K562 (cell line): ENCODE data around the gene WBP2NL. TPM values are rescaled to one million over a fixed set of nuclear protein-coding genes. Genes with fewer than 3 reads are reported as not detected.

Experiments
- ATAC-seq: fragments of 200-7000 bp; cut with Tn5 transposase; 3 replicates; pipeline ENCODE4 v1.9.1; 2020; ENCODE audit warnings: moderate library complexity
- BruUV-seq: library from RNA; stranded (reverse); fragments of 400-500 nt; replicated peaks from 2 replicates; lab custom pipeline; 2021; lab: Mats Ljungman, UMichigan
- CTCF ChIA-PET: fragments of 300-600 bp; formaldehyde crosslinking; extraction: SDS; loops from one replicate; lab custom pipeline; 2021; ENCODE audit warnings: low intra/inter-chr PET ratio; lab: Yijun Ruan, JAX
- POLR2A ChIA-PET: fragments of 300-600, 350-650 bp; sonication (Branson Sonifier 250); formaldehyde crosslinking; extraction: SDS; loops from one replicate; lab custom pipeline; 2021; ENCODE audit warnings: antibody characterized with exemption, inconsistent platforms; lab: Yijun Ruan, JAX
- DNase-seq, 4 experiments: peaks; one replicate each; pipeline versions ENCODE4 v3.0.0 to v3.0.0-alpha.2; 2011 to 2018; ENCODE audit warnings: low spot score in 3 of 4, mixed read lengths in 3 of 4; ENCODE audit errors: extremely low read depth in 1 of 4
- FAIRE-seq: peaks from 2 replicates; lab custom pipeline; 2011; peaks lifted over from hg19 to GRCh38; lab: Jason Lieb, UNC
- H2AFZ ChIP-seq: 2 replicates; pipeline ENCODE4 v1.6.0; 2011; ENCODE audit warnings: low read depth, low read length, control low read depth, inconsistent platforms
- H3K27ac ChIP-seq: fragments of 200-600 bp; 3 replicates; pipeline ENCODE4 v1.8.0; 2011; ENCODE audit warnings: low read depth, mild to moderate bottlenecking, control low read depth, inconsistent platforms, low read length, moderate library complexity, mixed read lengths; ENCODE audit errors: extremely low read depth
- H3K27me3 ChIP-seq, 2 experiments: fragments of 300-600 bp in 1 of 2; 2 replicates in 1 of 2; 3 replicates in 1 of 2; pipeline versions ENCODE4 v1.6.0 to v1.8.0; 2011; ENCODE audit warnings: inconsistent platforms in 2 of 2, low read length in 2 of 2, mild to moderate bottlenecking in 1 of 2, mixed read lengths in 1 of 2, moderate library complexity in 1 of 2; ENCODE audit not compliant: control insufficient read depth in 2 of 2, insufficient read depth in 2 of 2
- H3K36me3 ChIP-seq: fragments of 300-600 bp; 3 replicates; pipeline ENCODE4 v1.8.0; 2011; ENCODE audit warnings: mild to moderate bottlenecking, low read length, inconsistent platforms; ENCODE audit not compliant: control insufficient read depth, insufficient read depth
- H3K4me1 ChIP-seq, 2 experiments: fragments of 200-600 bp in 1 of 2; replicated peaks in 1 of 2; 2 replicates in 1 of 2; 3 replicates in 1 of 2; pipeline versions ENCODE4 v1.5.1 to v1.8.0; 2011; ENCODE audit warnings: inconsistent platforms in 2 of 2, low read length in 2 of 2, mild to moderate bottlenecking in 1 of 2, mixed read lengths in 1 of 2, moderate library complexity in 1 of 2; ENCODE audit not compliant: control insufficient read depth in 2 of 2, insufficient read depth in 2 of 2
- H3K4me2 ChIP-seq: 2 replicates; pipeline ENCODE4 v1.6.1; 2011; ENCODE audit warnings: low read length, control low read depth, inconsistent platforms, mixed read lengths; ENCODE audit not compliant: insufficient read depth
- H3K4me3 ChIP-seq: fragments of 200-600 bp; sonication (generic), shearing (Covaris generic); 2 replicates; pipeline ENCODE4 v1.5.1; 2016; ENCODE audit warnings: control low read depth, inconsistent platforms
- H3K79me2 ChIP-seq: fragments of 200-600 bp; 3 replicates; pipeline ENCODE4 v1.8.0; 2011; ENCODE audit warnings: low read length, inconsistent platforms; ENCODE audit not compliant: control insufficient read depth, insufficient read depth
- H3K9ac ChIP-seq, 2 experiments: 2 replicates each; pipeline versions ENCODE4 v1.6.0 to v1.6.1; 2011; ENCODE audit warnings: low read depth in 2 of 2, low read length in 2 of 2, control low read depth in 1 of 2, inconsistent platforms in 1 of 2, mild to moderate bottlenecking in 1 of 2, mixed read lengths in 1 of 2; ENCODE audit not compliant: insufficient read depth in 1 of 2
- H3K9me1 ChIP-seq: one replicate; pipeline ENCODE4 v1.6.0; 2011; ENCODE audit warnings: inconsistent platforms, mild to moderate bottlenecking, low read length, moderate library complexity; ENCODE audit not compliant: control insufficient read depth, insufficient read depth
- H3K9me3 ChIP-seq: replicated peaks from 2 replicates; pipeline ENCODE4 v1.5.1; 2011; ENCODE audit warnings: low read depth, low read length, inconsistent platforms; ENCODE audit not compliant: control insufficient read depth, insufficient read depth
- H4K20me1 ChIP-seq: replicated peaks from 2 replicates; pipeline ENCODE4 v1.6.1; 2011; ENCODE audit warnings: low read length, inconsistent platforms, mixed read lengths; ENCODE audit not compliant: control insufficient read depth, insufficient read depth
- DEAF1 ChIP-seq: fragments of 450-650 bp; formaldehyde crosslinking; IDR thresholded peaks from 2 replicates; pipeline ENCODE4 v1.4.0; 2020; ENCODE audit warnings: mild to moderate bottlenecking, moderate library complexity
- HMGXB4 ChIP-seq: sonication (generic); formaldehyde crosslinking; IDR thresholded peaks from 2 replicates; pipeline ENCODE4 v1.8.1; 2023; ENCODE audit warnings: mild to moderate bottlenecking, missing genetic modification reagents
- KAT2B ChIP-seq: IDR thresholded peaks from one replicate; pipeline ENCODE4 v1.6.1; 2012; ENCODE audit warnings: low read depth, mild to moderate bottlenecking, control low read depth, inconsistent platforms, low read length, moderate library complexity
- LCOR ChIP-seq: sonication (generic); formaldehyde crosslinking; IDR thresholded peaks from 2 replicates; pipeline ENCODE4 v1.8.0; 2022; ENCODE audit warnings: mild to moderate bottlenecking, missing genetic modification reagents
- MAFK ChIP-seq: IDR thresholded peaks from 2 replicates; pipeline ENCODE4 v1.6.1; 2011; ENCODE audit warnings: low read length, improper control_type of control experiment
- MEF2A ChIP-seq: IDR thresholded peaks from 2 replicates; pipeline ENCODE4 v1.6.1; 2011; ENCODE audit warnings: low read depth, mild to moderate bottlenecking, low read length, moderate library complexity; ENCODE audit not compliant: control insufficient read depth
- PHB ChIP-seq: fragments of 250-450 bp; sonication (Bioruptor Pico); IDR thresholded peaks from 2 replicates; pipeline ENCODE4 v1.5.0; 2021
- PRDM10 ChIP-seq: fragments of 450-650 bp; IDR thresholded peaks from 2 replicates; pipeline ENCODE4 v1.6.1; 2018; ENCODE audit not compliant: partially characterized antibody
- RBM25 ChIP-seq: fragments of 200-400 bp; formaldehyde crosslinking; IDR thresholded peaks from 2 replicates; pipeline ENCODE4 v1.6.1; 2018; ENCODE audit warnings: low read length, low read depth, moderate library complexity; ENCODE audit not compliant: severe bottlenecking
- TRIM24 ChIP-seq, 2 experiments: fragments of 450-650 bp; IDR thresholded peaks; 2 replicates each; pipeline ENCODE4 v1.6.1; 2016
- ZNF512 ChIP-seq: IDR thresholded peaks from 2 replicates; pipeline ENCODE4 v1.6.1; 2016; ENCODE audit warnings: missing genetic modification characterization, missing compliant biosample characterization
- WGBS: fragments of 100-300 bp; shearing (Covaris generic); methylation state at CpG from one replicate; pipeline ENCODE4 v1.1.6; 2016; ENCODE audit warnings: low coverage, mixed read lengths; ENCODE audit not compliant: insufficient coverage; ENCODE audit errors: missing lambda C conversion rate; 5-methylcytosine and 5-hydroxymethylcytosine counted together
- in situ Hi-C: fragments of 300-500 bp; cut with MboI; formaldehyde crosslinking; loops from 4 replicates; pipeline ENCODE4 v1.15.0; 2018; ENCODE audit warnings: inconsistent platforms, mixed read lengths
- intact Hi-C: fragments of 100-400 bp; cut with micrococcal nuclease; formaldehyde crosslinking; loops from 2 replicates; pipeline ENCODE4 v1.14.2; 2022
- polyA plus RNA-seq, 8 experiments: library from polyadenylated mRNA; depleted of rRNA in 4 of 8; stranded (reverse) in 5 of 8; unstranded in 3 of 8; fragments of >200 nt; fragmentation: Nextera tagmentation in 2 of 8; fragmentation: Illumina TruSeq in 1 of 8; extraction: Ambion mirVana in 2 of 8; extraction: Trizol in 1 of 8; gene quantifications; 2 replicates each; pipeline versions ENCODE4 v1.2.1 to v1.2.3, GENCODE V29; 2011 to 2014; ENCODE audit warnings: inconsistent platforms in 1 of 8, missing spikeins in 1 of 8
- total RNA-seq, 7 experiments: library from RNA; depleted of rRNA in 6 of 7; stranded (reverse); fragments of >200 nt in 6 of 7; fragmentation: Illumina TruSeq in 2 of 7; extraction: Trizol in 2 of 7; gene quantifications; 2 replicates each; pipeline versions ENCODE4 v1.2.1 to v1.2.3, GENCODE V29; 2011 to 2021; ENCODE audit warnings: low replicate concordance in 1 of 7

WBP2NL gene
- total and polyA plus RNA-seq, 9 of the 15 experiments (the other 6 are each of a cell fraction or from before 2014, with no cell fraction given) = not detected

- no peaks in the 10 kb centered on the region for H3K79me2 ChIP-seq
- CTCF ChIA-PET = no interaction called here
- H3K4me1 ChIP-seq = peaks cover 0 to 11% of the 10 kb centered on the region in 2 experiments; a peak in 2 of 5 replicates
- no peak overlapping the region for H3K4me2 ChIP-seq
- in situ Hi-C loops (no loop called here), intact Hi-C loops (no loop called here)
- no peaks in the 10 kb centered on the region for H3K36me3 ChIP-seq
- POLR2A ChIA-PET = interaction anchor here (0.5 kb wide), 1 partner anchor 34 kb away, joined by 3 read pairs; no protein-coding TSS in a partner anchor
- H3K9me1 ChIP-seq = no peaks in the 10 kb centered on the region
- DNase-seq (no peak), FAIRE-seq (no peak), ATAC-seq (no peak)
- H2AFZ ChIP-seq = no peak overlapping the region
- 13% methylated on average over 7 of the region's 9 CpGs for WGBS
- H4K20me1 ChIP-seq = no peaks in the 10 kb centered on the region
- H3K4me3 ChIP-seq = no peak overlapping the region
- H3K9me3 ChIP-seq = no peaks in the 10 kb centered on the region
- peaks cover 9 to 52% of the 10 kb centered on the region in 2 experiments; a peak in 4 of 5 replicates for H3K27me3 ChIP-seq
- H3K27ac ChIP-seq = no peak overlapping the region
- H3K9ac ChIP-seq = no peak overlapping the region; a peak in 1 of 4 replicates
- no TSS peak for BruUV-seq
- TF ChIP-seq TRIM24 (IDR thresholded peaks at IDR 0.05) (no peak), PHB (CRISPR knock-in tag) (no peak), LCOR (no peak), ZNF512 (no peak), PRDM10 (no peak), RBM25 (no peak), HMGXB4 (CRISPR knock-in tag) (no peak), MEF2A (no peak), DEAF1 (CRISPR knock-in tag) (no peak), KAT2B (no peak), MAFK (no peak)
Observed at GRCh38 chr22:41979423-41980250, 19.0 kb upstream of the WBP2NL start.
